Measurements from ENCODE around the gene PRSS56.
A peak's percentile ranks its signal among the peaks of the same experiment; 100 is the strongest.

PRSS56 gene

DNA sequence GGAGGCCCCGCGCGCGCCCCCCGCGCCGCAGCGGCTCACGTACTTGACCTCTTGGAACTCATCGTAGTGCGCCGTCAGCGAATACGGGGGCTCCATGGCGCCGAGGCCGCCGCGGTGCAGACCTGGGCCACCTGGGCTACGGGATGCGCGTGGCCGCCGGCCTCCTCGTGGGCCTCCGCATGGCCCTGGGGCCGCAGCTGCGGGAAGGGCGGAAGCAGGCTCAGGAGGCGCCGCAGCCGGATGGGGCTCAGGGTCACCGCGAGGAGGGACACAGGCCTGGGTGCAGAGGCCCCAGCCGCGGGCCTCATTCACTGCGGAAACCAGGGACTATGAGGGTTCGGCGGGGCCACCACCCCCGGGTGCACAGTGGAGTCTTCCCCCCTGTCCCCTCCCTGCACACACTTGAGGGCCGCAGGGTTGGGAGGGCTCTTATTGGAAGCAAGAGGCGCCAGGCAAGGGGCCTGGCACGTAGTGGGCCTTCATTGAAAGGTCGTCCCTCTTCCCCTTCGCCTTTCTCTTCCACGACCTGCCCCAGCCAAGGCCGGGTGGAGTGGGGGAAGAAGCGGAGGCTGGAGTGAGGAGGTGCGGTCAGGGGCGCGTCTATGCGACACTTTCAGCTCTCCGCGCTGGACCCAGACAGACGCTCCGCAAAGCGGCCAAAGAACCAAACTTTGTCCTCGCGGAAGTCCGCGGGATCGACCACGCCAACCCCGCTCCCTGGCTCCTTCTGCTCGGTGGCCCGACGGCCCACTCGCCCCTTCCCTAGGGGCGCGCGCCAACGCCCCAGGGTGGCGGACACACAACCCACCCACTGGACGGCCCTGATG lies 33.4 kb upstream of the PRSS56 start:
- DNase-seq, result peak; percentile 53

DNA sequence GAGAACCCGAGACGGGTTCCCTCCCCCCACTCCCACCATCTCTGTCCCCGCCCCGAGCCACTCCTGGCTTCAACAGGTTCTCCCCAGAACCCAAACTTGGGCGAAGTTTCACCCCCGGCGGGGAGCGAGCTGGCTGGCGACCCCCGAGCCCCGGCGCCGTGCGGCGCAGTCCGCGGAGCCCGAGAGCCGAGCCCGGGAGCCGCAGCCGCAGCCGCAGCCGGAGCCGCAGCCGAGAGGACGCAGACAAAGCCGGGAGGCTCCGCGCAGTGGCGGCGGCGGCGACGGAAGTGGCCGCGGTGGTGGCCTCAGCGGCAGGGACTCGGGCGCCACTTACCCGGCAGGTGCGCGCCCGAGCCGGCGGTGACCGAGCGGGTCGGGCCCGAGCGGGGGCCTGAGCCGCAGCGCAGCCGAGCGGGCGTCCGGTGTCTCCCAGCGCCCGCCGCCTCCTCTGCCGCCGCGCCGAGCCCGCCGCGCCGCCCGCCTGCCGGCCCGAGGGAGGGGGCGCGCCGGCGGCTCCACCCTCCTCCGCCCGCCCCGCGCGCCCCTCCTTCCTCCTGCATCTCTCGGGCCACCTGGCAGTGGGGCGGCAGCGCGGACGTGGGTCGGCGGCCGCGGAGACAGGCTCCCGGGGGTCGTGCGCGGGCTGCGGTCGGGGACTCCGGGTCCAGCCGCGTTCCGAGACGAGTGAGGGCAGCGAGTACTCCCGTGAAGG lies 32.6 kb upstream of the PRSS56 start, which contains the start of gene ECEL1:
ECEL1 (minus strand) TSS at position 450 of the 712 bp plus-strand sequence. CDS start 1,181 bp downstream, outside the sequence.
- peak; percentile 70 for DNase-seq

DNA sequence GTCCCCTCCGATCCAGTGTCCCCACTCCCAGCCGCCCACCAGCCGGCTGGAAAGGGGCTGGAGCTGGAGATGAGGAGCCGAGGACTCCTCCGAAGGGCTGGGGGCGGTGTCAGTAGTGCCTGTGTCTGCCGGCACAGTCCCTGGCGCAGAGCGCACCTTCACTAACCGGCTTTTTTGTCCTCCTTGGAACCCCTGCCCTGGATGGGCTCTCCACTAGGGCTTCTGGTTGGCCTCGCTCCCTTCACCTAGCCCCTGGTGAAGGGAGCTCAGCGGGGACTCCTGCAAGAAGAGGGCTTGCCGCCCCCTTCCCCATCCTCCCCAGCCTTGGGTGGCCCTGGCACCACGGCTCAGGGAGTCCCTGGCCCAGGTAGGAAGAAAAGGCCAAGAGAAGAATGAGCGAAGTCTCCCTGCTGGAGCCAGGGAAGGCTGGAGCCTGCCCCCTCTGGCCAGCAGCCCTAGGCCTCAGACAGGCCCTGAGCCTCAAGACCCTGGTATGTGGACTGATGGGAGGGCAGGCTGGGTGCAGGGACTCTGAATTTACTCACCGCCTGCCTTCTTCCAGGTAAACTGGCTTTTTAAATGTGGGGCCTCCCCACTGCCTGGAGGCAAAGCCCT lies 32.0 kb upstream of the PRSS56 start:
- DNase-seq, result peak; percentile 66

DNA sequence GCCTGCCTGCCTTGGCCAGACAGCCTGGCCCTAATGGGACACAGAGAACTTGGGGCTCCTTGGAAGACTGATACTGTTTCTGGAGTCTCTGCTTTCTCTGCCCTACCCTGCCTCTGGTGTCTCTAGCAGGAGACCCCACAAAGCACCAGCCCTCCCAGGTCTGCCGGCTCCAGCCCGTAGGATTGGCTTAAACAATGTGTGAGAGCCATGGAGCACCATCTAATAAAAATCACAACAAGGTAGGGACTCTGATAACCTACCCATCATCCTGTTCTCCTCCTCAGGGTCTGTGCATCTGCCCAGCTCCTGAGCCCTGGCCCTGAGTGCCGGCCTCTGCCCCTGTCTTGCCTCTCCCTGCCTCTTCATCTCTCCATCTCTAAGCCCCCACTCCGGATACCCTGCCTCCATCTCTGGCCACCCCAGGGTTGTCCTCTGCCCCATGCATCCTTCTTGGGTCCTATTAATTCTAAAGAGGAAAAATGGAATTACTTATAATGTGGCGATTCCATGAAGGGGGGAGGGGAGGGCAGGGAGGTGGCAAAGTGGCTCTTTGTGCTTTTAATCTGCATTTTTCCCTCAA lies 31.4 kb upstream of the PRSS56 start:
- DNase-seq, result no peak

DNA sequence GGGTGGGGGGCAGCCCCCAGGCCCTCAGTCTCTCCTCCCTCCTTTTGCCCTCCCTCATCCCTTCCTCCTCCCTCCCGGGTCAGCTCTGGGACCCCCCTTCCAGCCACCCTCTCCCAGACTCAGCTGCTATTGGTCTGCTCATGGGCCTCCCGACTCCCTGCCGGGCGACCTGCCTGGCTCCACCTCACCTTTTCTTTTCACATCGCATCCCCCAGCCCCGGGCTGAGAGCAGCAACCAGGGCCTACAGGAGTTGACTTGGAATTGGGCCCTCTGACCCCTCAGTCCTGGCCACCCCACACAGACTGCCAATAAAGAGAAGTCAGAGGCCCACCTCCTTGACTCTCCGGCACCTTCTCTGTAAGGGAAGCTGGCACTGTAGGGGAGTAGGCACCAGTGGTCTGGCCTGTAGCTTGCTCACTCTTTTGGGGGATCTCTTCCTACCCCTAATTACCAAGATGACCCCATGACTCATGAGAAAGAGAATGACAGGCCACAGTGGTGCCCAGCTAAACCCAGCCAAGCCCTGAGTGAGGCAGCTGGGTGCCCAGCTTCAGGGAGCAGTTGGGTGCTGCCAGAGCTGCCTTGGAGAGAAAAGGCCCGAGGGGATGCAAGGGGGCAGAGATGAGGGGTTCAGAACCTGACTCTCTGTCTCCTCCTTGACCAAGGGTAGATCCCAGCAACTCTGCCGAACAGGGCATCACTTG lies 30.5 kb upstream of the PRSS56 start:
- no peak for DNase-seq

DNA sequence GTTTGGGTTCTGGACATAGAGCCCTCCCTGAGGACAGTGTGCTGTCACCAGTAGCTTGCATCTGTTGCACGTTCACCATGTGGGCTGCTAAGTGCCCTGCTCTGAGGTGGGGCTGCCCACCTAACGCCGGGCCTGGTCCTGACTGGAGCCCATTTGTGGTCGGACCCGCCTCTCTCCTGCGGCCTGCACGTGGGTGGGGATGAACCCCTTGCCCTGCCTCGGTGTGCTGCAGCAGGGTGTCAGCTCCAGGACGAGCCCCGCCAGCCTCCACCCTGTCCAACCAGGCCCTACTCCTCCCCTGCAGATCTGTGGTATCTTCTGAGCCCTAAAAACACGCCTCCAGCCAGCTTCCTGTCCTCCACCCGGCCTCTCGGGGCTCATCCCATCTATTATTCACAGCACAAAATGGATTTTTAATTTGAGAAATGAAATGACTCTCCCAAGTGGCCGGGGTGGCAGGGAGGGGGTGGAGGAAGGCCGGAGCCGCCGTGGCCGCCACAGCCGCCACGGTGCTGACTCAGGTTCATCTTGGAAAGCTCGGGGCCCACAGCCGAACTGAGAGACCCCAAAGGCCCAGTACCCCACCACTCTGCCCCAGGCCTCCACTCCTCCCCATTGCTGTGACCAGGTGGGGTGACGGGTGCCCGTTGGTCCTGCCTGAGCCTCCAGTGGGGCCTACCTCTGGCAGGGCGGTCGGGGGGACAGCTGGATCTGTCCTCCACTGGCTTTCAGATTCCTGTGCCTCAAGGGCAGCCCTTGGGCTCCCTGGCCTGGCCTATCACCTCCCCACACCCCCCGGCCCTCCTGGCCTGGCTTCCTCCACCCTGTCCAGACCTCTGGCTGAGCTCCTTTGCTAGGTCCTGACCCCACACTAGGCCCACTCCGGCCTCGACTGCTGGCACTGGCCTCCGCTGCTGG lies 29.7 kb upstream of the PRSS56 start:
- DNase-seq, result no peak

DNA sequence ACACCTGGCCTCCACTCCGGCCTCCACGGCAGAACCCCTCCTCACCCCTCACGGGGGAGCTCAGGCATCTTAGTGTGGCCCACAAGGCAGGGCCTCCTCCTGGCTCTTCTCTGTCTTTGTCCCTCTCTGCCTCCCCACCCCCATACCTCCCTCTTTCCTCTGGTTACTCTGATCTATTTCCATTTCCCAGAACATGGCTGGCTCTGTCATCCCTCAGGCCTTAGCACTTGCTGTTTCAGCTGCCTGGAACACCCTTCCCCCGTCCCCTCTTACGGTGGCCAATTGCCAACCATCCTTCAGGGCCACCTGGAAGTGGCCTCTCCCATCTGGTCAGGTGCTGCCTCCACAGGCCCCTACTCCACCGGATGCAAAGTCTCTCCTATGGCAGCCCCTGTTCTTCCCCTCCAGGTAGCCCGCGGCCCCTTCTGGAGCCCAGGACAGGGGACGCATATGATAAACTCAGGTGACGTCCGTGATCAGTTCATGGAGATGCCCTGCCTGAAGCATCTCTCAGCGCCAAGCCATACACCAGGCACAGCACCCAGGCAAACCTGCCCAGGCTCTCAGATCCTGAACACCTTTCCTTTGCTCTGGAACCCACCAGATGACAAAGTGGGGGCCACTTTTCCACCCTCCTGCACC lies 28.9 kb upstream of the PRSS56 start:
- no peak for DNase-seq

DNA sequence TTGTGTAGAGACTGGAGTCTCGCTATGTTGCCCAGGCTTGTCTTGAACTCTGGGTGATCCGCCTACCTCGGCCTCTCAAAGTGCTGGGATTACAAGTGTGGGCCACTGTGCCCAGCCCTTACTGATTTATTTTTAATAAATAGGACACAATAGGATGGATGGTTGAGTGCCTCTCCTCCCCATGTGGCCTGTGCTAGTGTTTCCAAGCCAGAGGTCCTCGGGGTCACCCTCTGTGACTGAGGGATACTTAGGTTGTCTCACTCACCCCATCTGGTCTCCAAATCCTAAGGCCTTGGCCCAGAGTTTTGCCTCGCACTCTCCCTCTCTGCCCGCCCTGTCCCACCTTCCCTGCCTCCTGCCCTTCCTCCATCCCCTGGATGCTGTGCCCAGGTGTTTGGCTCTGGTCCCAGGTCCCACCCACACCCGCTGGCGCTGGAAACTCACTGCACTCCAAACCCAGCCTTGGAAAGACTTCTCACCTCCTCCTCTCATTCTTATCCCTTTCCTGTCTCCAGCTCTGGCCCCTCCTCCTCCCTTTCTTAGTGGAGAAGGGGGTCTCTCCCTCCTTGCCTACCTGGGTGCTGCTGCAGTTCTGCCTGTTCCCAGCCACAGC lies 27.8 kb upstream of the PRSS56 start:
- no peak for DNase-seq

DNA sequence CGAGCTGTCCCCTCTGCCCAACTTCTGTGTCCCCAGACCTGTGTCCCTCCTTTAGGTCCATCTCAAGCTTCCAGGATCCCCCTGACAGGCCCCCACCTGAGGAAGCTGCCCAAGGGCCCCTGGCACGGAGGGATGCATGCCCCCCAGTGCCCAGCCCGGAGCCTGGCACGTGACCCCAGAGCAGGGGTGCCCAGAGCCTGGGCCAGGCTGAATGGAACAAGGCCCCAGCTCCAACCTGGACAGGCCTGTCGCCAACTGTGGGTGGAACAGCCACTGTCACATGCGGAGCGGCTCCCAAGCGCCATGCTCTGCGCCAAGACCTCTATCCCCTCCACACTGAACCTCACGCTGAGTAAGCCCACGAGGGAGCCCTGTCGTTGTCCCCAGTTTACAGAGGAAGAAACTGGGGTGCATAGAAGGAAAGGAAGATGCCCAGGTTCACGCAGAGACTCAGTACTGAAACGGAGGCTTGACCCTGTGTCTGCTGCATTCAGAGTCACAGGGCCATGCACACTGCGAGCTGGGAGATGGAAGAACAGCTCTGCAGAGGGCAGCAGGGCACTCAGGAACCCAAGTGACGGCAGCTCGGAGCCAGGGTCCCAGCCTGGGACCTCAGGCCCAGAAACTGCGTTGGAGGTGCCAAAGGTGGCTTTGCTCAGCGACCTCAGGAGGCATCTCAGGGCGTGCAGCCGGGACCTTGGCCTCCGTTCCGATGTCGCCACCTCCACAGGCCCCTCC lies 27.1 kb upstream of the PRSS56 start:
- DNase-seq, result no peak

DNA sequence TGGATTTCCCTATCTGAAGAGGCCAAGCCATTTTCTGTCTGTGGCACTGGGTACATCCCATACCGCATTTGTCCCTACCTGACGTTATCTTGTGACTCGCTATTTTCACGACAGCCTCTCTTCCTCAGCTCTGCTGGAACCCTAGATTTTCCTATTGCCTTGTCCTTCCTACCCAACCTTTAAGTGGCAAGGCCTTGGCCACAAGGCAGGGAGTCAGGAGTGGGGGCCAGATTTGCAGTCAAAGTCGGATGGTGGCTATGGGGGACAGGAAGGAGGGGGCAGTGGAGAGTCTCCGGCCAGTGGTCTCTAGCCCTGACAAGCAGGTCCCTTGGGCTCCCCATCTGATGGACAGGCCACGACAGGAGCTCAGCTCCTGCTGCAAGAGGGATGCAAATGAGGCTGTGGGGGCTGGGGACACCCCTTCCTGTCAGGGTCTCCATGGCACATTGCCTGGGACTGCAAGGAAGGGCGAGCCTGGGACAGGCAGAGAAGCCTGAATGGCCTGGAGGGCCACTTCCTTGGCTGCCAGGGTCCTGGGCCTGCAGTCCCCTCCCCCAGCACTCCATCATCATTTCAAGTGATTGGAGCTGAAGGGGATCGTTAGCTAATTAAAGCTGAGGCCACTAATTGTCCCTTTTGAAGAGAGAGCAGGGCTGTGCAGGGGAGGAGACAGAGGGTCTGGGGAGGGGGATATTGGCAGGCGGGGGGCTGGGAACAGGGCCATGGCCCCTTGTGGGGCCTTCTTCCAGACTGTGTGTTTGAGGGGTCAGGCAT lies 26.3 kb upstream of the PRSS56 start:
- no peak for DNase-seq

DNA sequence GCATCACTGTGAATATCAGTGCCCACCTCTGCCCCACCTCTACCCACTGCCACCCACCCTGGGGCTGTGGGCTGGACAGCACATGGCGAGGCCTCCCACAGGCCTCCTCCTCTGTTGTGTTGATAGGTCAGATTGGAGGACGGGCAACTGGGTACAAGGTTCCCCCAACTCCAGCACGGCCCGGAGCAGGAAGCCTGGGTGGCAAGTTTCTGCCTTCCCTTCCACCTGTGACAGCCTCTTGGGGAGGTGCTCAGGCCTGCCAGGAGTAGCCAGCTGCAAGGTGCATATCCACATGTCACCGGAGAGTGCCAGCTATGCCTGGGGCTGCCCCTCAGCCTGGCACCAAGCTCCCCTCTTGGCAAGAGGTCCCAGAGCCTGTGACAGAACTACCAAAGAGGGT lies 25.6 kb upstream of the PRSS56 start:
- DNase-seq, result no peak

DNA sequence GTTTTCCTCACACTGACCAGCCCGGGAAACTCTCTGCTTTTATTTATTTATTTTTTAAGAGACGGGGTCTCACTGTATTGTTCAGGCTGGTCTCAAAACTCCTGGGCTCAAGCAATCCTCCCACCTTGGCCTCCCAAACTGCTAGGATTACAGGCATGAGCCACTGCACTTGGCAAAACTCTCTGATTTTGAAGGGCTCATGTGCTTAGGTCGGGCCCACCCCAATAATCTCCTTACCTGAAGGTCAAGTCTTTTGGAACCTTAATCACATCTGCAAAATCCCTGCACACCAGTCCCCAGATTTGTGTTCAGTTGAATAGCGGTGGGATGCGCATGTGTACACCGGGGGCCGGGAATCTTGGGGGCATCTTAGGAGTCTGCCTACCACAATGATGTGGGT lies 24.9 kb upstream of the PRSS56 start:
- peak; percentile 31 for DNase-seq

DNA sequence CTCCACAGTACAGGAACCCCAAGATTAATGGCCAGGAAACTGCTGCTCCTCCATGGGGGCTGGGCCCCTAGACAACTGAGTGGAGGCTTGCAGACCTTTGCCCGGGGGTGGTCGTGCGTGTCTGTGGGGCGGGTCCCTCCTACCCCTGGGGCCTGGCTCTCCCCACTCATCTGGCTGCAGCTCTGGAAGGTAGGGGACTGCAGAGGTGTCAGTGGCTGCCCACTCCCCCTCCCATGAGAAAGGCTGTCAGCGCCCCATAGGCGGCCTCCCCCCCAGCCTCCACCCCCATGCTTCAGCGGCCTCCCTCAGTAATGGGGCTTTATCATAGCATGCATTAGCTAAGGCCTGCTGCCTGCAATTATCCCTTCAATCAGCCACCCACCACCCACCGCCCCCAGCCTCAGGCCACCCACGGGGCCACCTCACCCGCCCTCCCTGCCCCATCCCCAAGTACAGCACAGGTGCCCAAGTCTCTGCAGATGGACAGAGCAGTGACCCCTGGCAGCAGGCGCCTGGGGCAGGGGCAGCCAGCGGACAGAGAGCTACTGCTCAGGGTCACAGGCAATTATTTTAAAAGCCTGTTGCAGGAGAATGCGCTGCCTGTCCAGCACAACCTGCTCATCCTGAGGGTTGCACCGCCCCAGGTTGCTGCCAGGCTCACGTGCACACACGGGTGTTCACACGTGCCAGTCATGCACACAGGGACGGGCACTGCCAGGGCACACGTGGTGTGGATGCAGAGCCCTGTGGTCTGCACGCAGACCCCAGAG lies 23.5 kb upstream of the PRSS56 start:
- no peak for DNase-seq

DNA sequence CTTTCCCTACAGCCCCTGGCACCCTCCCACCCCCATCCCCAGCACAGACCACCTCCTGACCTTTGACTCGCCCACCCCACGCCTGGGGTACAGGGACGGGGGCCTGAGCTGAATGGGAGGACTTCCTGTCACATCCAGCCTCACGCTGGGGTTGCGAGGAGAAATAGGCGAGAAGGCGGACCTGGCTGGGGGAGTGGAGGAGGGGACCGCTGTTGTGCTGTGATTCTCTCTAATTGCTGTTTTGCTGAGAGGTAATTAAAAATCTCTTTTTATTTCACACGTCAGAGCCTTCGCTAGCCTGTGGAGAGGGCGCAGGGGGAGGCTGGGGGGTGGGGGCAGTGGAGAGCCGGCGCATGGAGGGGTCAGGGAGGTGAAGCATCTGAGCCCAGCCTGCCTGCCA lies 22.8 kb upstream of the PRSS56 start:
- no peak for DNase-seq

DNA sequence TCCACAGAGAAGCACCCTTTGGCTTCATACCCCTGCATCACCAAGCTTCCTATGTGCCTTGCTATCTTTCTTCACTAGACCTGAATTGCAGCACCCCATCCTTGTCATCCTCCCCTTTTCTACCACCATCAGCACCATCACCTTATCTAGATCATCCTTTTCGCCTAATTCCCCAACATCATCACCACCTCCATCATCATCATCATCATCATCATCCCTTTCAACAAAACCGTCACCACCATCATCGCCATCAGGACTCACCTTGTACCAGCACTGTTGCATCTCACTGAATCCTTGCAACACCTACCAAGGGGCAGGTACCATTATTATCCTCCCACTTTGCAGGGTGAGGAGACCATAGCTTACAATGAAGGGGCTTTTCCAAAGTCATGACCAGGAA lies 21.7 kb upstream of the PRSS56 start:
- no peak for DNase-seq

DNA sequence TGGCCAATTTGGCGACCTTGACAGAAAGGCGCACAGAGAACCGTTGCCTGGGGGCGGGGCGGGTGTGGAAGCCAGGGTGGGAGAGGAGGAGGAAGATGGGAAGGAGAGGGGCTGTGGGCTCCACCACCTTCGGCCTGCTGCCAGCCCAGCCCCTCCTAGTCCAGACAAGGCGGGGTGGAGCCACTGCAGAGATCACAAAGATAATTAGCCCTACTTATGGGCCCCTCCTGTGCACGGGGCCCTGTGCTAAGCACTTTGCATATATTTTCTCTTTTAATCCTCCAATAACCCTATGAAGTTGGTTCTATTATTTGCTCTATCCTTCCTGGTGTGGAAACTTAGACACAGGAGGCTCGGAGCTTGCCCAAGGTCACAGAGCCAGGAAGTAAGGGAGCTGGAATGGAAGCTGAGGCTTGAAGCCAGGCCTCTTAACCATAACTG lies 18.8 kb upstream of the PRSS56 start:
- DNase-seq, result peak; percentile 90

DNA sequence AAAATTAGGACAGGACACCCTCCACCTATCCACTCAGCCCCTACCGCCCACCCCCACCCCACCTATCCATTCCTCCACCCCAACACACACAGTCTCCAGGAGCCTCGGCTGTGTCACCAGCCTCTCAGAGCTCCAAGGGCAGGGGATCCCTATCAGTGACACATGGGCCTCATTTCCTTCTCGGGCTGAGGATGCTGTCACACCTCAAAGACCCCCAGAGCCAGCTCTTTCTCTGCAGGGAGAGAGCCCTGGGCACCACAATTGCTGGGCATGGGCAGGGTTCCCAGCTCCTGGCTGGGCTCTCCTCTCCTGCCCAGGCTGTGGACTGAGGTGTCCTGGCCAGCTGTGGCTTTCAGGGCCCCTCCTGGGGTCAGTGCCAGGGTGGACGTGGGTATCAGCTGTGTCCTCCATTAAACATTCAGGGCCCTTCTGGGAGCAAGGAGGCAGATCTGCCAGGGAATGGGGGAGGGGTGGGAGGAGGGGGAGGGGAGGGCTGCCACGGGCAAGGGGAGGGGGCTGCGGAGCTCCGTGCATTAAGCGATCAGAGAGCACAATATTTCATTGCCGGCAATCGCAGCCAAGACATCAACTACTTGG lies 18.3 kb upstream of the PRSS56 start:
- DNase-seq, result peak; percentile 55

DNA sequence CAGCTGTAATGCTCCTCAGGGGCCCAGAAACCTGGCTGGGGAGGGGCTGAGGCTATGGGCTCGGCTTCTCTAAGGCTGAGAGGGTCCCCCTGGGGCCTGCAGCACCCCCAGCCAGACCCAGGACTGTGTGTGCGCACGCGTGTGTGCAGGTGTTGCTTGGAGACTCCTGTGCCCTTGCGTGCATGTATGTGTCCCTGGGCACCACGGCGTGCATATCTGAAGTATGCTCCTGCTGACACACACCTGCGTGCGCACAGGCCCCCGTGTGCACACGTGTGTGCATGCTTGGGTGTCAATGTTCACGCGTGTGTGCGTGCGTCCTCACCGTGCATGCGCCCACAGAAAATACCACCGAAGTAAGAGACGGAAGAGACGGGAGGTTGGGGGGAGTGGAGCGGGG lies 17.7 kb upstream of the PRSS56 start:
- peak; percentile 51 for DNase-seq
